ENCODE results near the gene KCNAB3.

The KCNAB3 gene

GRCh38 chr17:7873051-7873450 lies 56.6 kb downstream of the KCNAB3 start:
- no peak for DNase-seq
